Measurements from ENCODE around the gene OR10G2. TPM values are rescaled to one million over a fixed set of nuclear protein-coding genes. Genes with fewer than 3 reads are reported as not detected.
"Not testable (repeated sequence)": the region's sequence is repeated elsewhere in the genome, so short reads cannot be mapped to it uniquely, and the experiment has no call there.

OR10G2 gene
- not detected in 2 replicates for total RNA-seq (2014; rRNA removed; shearing (Covaris generic))
- polyA plus RNA-seq (2015; cell fraction: cytosol; rRNA removed): not detected in 2 replicates
- polyA plus RNA-seq (2015; cell fraction: nucleus; rRNA removed): not detected in 2 replicates

- no peak for DNase-seq (ENCODE audit: low read depth)
Observed at GRCh38 chr14:21634840-21635239, at the start of gene OR10G2. Gene OR10G2, minus strand, starts transcription at chr14:21634940. Its CDS starts 98 bp downstream, at chr14:21634842.

DNA sequence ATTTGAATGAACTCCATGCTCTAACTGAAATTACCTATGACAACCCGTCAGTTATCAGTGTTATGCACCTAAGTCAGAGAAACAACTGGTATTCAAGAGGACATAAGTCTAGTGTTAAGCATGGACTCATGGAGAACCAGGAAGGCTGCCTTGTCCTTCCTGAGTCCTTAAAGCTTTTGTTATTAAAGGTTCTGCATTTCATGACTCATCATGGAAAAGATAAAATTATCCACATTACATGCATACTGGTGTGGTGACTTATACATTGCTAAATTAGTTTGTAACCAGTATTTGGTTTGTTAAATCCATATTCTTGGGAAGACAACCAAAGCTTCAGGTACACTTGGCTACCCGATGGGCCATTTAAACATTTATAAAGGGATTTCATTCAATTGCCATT, 45.3 kb upstream of the OR10G2 start:
- peak; percentile 39 for DNase-seq (ENCODE audit: low read depth)

DNA sequence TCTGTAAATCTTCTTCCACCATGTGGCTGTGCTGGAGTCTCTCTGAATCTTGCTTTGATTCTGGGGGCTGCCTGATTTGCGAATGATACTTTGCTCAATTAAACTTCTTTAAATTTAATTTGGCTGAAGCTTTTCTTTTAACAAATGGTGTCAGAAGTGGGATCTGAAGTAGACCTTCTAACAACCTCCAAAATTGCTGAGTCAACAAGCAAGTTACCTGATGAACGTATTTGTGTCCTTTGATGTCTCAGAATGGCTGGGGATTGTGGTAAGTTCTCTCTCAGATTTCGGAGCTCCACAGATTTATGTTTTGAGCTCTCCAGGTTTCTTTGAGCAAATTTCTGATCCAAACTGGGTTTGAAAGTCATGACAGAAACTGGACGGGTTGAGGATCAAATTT, 40.8 kb upstream of the OR10G2 start:
- no peak for DNase-seq (ENCODE audit: low read depth)

DNA sequence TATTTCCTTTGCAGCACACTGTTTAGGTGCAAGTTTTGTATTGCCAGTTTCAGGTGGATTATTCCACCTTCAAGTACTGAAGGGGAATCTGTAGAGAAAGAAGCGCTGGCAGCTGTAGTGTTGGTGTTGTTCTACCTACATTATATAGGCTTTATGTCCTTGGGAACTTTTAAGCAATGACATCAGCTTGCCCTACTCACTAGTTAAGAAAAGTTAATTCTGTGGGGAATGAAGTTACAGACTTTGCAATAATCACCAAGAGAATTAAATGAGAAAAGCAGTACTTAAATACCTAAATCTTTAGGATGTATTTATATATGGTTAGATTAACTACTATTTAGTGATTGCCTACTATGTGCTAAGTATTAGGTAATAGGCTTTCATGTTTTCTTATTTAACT, 39.0 kb upstream of the OR10G2 start, which contains the start of gene OR4E1:
Gene OR4E1 (minus strand): TSS at position 101 of the 400 bp plus-strand sequence. CDS start 2,883 bp downstream, outside the sequence.
- DNase-seq (ENCODE audit: low read depth): no peak

DNA sequence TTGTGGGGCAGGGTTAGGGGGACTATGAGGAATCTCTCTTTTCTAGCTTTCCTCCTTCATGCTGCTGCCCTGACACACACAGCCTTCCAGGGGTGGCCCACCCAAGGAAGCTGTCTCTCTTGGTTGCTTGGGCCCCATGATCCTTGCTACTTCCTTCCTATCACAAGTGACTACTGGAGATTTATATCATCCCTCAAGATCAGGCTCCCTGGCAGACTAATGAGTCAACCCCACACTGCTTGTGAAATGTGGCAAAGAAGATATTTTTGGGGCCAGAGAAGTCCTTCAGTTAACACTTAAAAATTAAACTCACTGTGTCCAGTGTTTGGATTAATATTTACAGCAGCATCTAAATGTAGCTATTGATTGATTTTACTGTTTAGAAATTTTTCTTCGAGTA, 37.4 kb upstream of the OR10G2 start:
- no peak for DNase-seq (ENCODE audit: low read depth)

- DNase-seq (ENCODE audit: low read depth): no peak
Observed at GRCh38 chr14:21671371-21671770, 36.6 kb upstream of the OR10G2 start.

DNA sequence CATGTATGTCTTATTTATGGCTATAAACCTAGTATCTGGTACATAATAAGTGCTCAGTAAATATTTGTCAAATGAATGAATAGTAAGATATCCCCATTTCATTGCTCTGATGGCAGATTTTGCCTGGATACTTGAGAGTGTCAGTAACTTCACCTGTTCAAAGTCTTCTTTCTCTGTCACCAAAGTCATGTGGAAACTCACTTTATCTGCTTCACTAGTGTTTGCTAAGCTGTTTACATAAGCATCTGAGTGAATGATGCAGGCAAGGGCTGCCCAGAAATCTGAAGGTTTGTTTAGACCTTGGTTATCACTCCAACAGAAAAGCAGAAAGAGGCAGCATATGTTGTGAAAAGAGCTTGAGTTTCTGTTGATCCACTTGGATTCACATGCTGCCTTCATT, 34.5 kb upstream of the OR10G2 start:
- no peak for DNase-seq (ENCODE audit: low read depth)

- DNase-seq (ENCODE audit: low read depth): peak; percentile 21
Observed at GRCh38 chr14:21668377-21668776, 33.6 kb upstream of the OR10G2 start.

DNA sequence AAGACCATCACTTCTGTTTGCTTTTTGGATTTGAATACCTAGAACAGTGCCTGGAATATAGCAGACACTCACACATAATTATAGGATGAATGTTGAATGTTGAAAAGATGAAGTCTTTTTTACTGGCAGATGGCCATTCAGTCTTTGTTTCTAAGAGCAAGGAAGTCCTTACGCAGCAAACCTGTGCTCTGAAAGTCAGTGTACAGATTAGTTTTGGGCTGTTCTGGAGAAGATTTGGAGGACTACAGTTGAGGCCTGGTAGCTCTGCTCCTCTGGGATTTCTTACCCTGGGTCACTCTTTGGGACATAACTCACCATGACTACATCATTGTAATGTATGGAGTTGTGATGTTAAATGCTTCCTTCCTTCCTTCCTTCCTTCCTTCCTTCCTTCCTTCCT, 22.2 kb upstream of the OR10G2 start:
- no peak for DNase-seq (ENCODE audit: low read depth)

GRCh38 chr14:21654215-21654614, 19.5 kb upstream of the OR10G2 start:
- no peak for DNase-seq (ENCODE audit: low read depth)

GRCh38 chr14:21653331-21653885, 18.7 kb upstream of the OR10G2 start, which contains the start of gene OR4E2:
Gene OR4E2, plus strand, starts transcription at chr14:21653835. Its CDS starts 11,248 bp downstream, at chr14:21665083.
- DNase-seq (ENCODE audit: low read depth): no peak

DNA sequence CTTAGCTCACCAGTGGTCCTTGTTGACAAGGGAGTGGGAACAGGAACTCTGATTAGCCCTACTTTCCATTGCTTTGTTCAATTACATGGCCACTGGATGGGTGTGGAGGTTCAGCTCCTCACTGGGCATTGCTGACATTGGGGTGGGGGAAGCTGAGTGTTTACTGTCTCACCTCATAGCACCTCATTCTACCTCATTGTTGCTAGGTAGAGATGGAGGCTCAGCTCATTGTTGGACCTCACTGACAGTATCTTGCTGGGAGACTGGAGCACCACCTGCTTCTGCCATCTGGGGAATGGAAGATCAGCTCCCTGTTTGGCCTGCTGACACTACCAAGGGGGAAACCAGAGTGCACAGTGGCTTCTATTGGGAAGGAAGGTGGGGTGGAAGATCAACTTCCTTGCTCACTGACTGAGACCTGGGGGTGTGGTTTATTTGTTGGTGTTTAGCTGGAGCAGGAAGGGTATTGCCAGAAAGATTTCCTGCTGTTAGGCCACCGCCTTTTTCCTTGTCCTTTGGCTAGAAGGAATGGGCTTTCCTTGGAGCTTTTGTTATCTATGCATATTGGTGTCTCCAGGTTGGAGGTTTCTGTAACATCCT, 17.6 kb upstream of the OR10G2 start:
- no peak for DNase-seq (ENCODE audit: low read depth)

DNA sequence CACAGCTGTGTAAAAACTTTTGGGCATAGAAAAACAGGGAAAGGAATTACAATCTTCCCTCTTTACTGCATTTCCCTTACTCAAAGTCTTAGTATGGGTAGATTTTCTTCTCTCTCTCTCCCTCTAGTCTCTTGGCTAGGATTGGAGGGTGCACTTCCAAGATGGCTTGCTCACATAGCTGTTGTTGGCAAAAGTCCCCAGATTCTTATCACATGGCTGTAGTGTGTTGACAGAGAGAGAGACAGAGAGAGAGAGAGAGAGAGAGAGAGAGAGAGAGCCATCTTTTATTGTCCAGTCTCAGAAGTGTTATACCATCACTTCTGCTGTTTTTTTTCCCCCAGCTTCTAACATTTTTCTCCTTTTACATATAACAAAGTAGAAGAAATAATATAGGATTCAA, 12.6 kb upstream of the OR10G2 start:
- DNase-seq (ENCODE audit: low read depth): no peak

DNA sequence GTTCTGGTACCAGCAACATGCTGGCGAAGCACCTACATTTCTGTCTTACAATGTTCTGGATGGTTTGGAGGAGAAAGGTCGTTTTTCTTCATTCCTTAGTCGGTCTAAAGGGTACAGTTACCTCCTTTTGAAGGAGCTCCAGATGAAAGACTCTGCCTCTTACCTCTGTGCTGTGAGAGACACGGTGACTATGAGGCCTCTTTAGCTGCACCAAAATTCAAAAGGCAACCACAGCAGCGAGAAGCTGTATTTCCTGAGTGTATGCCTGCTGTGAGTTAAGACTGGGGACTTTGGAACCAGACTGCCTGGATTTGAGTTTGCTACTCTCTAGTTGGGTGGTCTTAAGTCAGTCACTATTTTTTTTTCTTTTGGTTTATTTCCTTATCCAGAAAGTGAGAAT, 8.7 kb upstream of the OR10G2 start:
- DNase-seq (ENCODE audit: low read depth): no peak

- DNase-seq (ENCODE audit: low read depth): no peak
Observed at GRCh38 chr14:21642683-21643082, 7.9 kb upstream of the OR10G2 start.

GRCh38 chr14:21631084-21631483, 3.7 kb downstream of the OR10G2 start:
- no peak for DNase-seq (ENCODE audit: low read depth)

GRCh38 chr14:21630503-21630902, 4.2 kb downstream of the OR10G2 start:
- DNase-seq (ENCODE audit: low read depth): not testable (repeated sequence)

- peak; percentile 65 for DNase-seq (ENCODE audit: low read depth)
Observed at GRCh38 chr14:21626491-21627230, 8.1 kb downstream of the OR10G2 start.

DNA sequence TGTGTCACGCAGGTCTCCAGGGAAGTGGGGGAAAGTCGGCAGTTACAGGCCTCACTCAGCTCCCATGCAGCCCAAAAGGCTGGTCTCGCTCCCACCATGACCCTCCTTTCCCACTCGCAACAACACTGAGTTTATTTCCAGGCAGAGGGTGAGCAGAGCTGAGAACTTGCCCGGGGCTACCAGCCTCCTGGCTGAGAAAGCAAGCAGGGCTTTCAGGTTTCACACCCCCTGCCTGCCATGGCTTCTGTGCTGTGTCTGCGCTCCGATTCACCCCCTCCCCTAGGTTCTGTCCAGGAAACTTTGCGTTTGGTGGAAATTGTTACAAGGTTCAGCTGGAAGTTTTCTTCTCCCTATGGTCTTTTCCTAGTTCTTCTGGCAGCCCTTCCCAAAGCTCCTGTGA, 17.1 kb downstream of the OR10G2 start:
- DNase-seq (ENCODE audit: low read depth): no peak

GRCh38 chr14:21614240-21614639, 20.5 kb downstream of the OR10G2 start:
- no peak for DNase-seq (ENCODE audit: low read depth)

GRCh38 chr14:21612324-21612723, 22.4 kb downstream of the OR10G2 start:
- no peak for DNase-seq (ENCODE audit: low read depth)

GRCh38 chr14:21602181-21602580, 32.6 kb downstream of the OR10G2 start:
- not testable (repeated sequence) for DNase-seq (ENCODE audit: low read depth)
